GDM1 (cell line): ENCODE data around the gene PRSS50.

Experiments used
- DNase-seq: peaks from one replicate; lab custom pipeline; 2025; lab: John Stamatoyannopoulos, UW

PRSS50 gene

GRCh38 chr3:46725621-46726314, 8.1 kb upstream of the PRSS50 start:
- no peak for DNase-seq

GRCh38 chr3:46724424-46724823, 6.8 kb upstream of the PRSS50 start:
- no peak for DNase-seq

- no peak for DNase-seq
These were observed 4.8 kb upstream of the PRSS50 start for GRCh38 chr3:46722443-46722842.

- DNase-seq: no peak
These were observed 3.3 kb upstream of the PRSS50 start for GRCh38 chr3:46721009-46721408.

- DNase-seq: no peak
These were observed 2.1 kb upstream of the PRSS50 start for GRCh38 chr3:46719735-46720271.

- DNase-seq: no peak
These were observed 1.4 kb upstream of the PRSS50 start for GRCh38 chr3:46719044-46719565.

- DNase-seq: no peak
These were observed 918 bp downstream of the PRSS50 start for GRCh38 chr3:46716461-46717441.

- no peak for DNase-seq
These were observed 2.0 kb downstream of the PRSS50 start for GRCh38 chr3:46715507-46716175.

GRCh38 chr3:46714728-46715506, 2.8 kb downstream of the PRSS50 start:
- DNase-seq: no peak

- DNase-seq: no peak
These were observed 3.6 kb downstream of the PRSS50 start for GRCh38 chr3:46713898-46714552.

- no peak for DNase-seq
These were observed 4.4 kb downstream of the PRSS50 start for GRCh38 chr3:46713050-46713897.

- DNase-seq: no peak
These were observed 5.2 kb downstream of the PRSS50 start for GRCh38 chr3:46712191-46713049.

GRCh38 chr3:46711760-46712159, 5.9 kb downstream of the PRSS50 start:
- DNase-seq: no peak

GRCh38 chr3:46711305-46711704, 6.4 kb downstream of the PRSS50 start:
- no peak for DNase-seq

- DNase-seq: no peak
These were observed 6.9 kb downstream of the PRSS50 start for GRCh38 chr3:46710671-46711295.

GRCh38 chr3:46710229-46710628, 7.4 kb downstream of the PRSS50 start:
- no peak for DNase-seq

GRCh38 chr3:46709721-46710120, 7.9 kb downstream of the PRSS50 start:
- DNase-seq: no peak

GRCh38 chr3:46709157-46709654, 8.5 kb downstream of the PRSS50 start:
- DNase-seq: no peak
